ENCODE results near the gene CDHR3. TPM values are rescaled to one million over a fixed set of nuclear protein-coding genes. Genes with fewer than 3 reads are reported as not detected.

The CDHR3 gene
- total and polyA plus RNA-seq, 2 of the 8 experiments (the other 6 are each of a cell fraction or from before 2014, with no cell fraction given), result 6.4 to 6.8 TPM

GRCh38 chr7:105962353-105962752 lies 711 bp upstream of the CDHR3 start:
- Histone ChIP-seq H4K5ac (ENCODE audit: insufficient read length, low read depth, low read length) (no peak overlapping the region), H3K56ac (replicated peaks; ENCODE audit: insufficient read length, low read depth, low read length) (no peak overlapping the region), H4K8ac (ENCODE audit: extremely low read depth, insufficient read depth, low read length) (no peak overlapping the region), H3K4ac (replicated peaks; ENCODE audit: insufficient read length, low read depth, low read length) (no peak overlapping the region), H2BK20ac (ENCODE audit: low read length) (peak overlapping the region; percentile 55; the same call in 1 of the 2 replicates), H3K4me2 (ENCODE audit: insufficient read depth in 1 of 2, low read depth in 2 of 2, low read length in 2 of 2) (no peak overlapping the region), H3K18ac (ENCODE audit: extremely low read depth, low read length) (0 out of 2 replicates have a peak overlapping the region, but pooled peaks have one; percentile 24), H2BK5ac (ENCODE audit: low read depth, low read length) (0 out of 2 replicates have a peak overlapping the region, but pooled peaks have one; percentile 38), H3K9ac (replicated peaks in 1 of 4; ENCODE audit: extremely low read depth in 1 of 4, low read depth in 3 of 4, low read length in 3 of 4) (no peak overlapping the region), H3K9me3 (ENCODE audit: insufficient read depth in 2 of 2, low read depth in 1 of 2, low read length in 1 of 2) (no peaks in the 10 kb centered on the region), H2BK15ac (ENCODE audit: low read length) (peak overlapping the region; percentile 62; the same call in 1 of the 2 replicates), H3K36me3 (ENCODE audit: control insufficient read depth in 2 of 4, insufficient read depth in 4 of 4, low read length in 3 of 4) (no peaks in the 10 kb centered on the region), H4K91ac (replicated peaks; ENCODE audit: insufficient read length, low read length) (peak overlapping the region; percentile 22), H3K27ac (ENCODE audit: low read depth, low read length) (no peak overlapping the region), H3K23me2 (ENCODE audit: low read depth, low read length) (no peaks in the 10 kb centered on the region), H3K4me3 (ENCODE audit: extremely low read depth in 1 of 4, insufficient read depth in 2 of 4, low read depth in 3 of 4, low read length in 4 of 4) (no peak overlapping the region), H3K14ac (ENCODE audit: insufficient read length) (no peak overlapping the region), H3K27me3 (replicated peaks in 1 of 4; ENCODE audit: control insufficient read depth in 3 of 4, extremely low read depth in 1 of 4, insufficient read depth in 3 of 4, low read length in 3 of 4) (no peaks in the 10 kb centered on the region), H2AK5ac (ENCODE audit: low read depth, low read length) (peak overlapping the region; percentile 53), H3K23ac (ENCODE audit: insufficient read length) (no peak overlapping the region), H2BK12ac (ENCODE audit: low read depth, low read length) (peak overlapping the region; percentile 82; the same call in 1 of the 2 replicates), H3K4me1 (replicated peaks in 1 of 4; ENCODE audit: control insufficient read depth in 3 of 4, insufficient read depth in 4 of 4, low read length in 3 of 4) (peaks cover 5 to 12% (median 8%) of the 10 kb centered on the region in 4 experiments; a peak in 4 of 7 replicates), H2AFZ (ENCODE audit: low read length) (no peak overlapping the region), H3K79me1 (ENCODE audit: low read depth, low read length) (no peaks in the 10 kb centered on the region), H3K79me2 (ENCODE audit: control insufficient read depth in 1 of 2, insufficient read depth in 2 of 2, low read length in 2 of 2) (no peaks in the 10 kb centered on the region), H2BK120ac (replicated peaks; ENCODE audit: low read depth, low read length) (peak overlapping the region; percentile 3), H4K20me1 (replicated peaks in 1 of 2; ENCODE audit: control insufficient read depth in 1 of 2, insufficient read depth in 2 of 2, low read length in 2 of 2) (no peaks in the 10 kb centered on the region)
- FAIRE-seq (no peak), DNase-seq (ENCODE audit: low read depth in 1 of 2, low spot score in 2 of 2) (no peak)
- TF ChIP-seq RBBP5 (IDR thresholded peaks at IDR 0.05; ENCODE audit: borderline replicate concordance, low read depth, low read length) (no peak), NRF1 (IDR thresholded peaks at IDR 0.05; ENCODE audit: low read depth, low read length) (no peak), SIX5 (IDR thresholded peaks at IDR 0.05; ENCODE audit: low read depth, low read length) (no peak), KDM1A (IDR thresholded peaks at IDR 0.05; ENCODE audit: borderline replicate concordance, low read length) (no peak), RXRA (IDR thresholded peaks at IDR 0.05; ENCODE audit: insufficient read depth, low read depth, low read length) (no peak), BCL11A (IDR thresholded peaks at IDR 0.05; ENCODE audit: low read depth in 2 of 2, low read length in 2 of 2) (no peak), YY1 (IDR thresholded peaks at IDR 0.05; ENCODE audit: low read depth, low read length) (no peak), EGR1 (IDR thresholded peaks at IDR 0.05; ENCODE audit: borderline replicate concordance, low read depth, low read length) (no peak), SUZ12 (IDR thresholded peaks at IDR 0.05; ENCODE audit: low read length) (no peak), KDM5A (IDR thresholded peaks at IDR 0.05; ENCODE audit: low read length) (no peak), FOSL1 (IDR thresholded peaks at IDR 0.05; ENCODE audit: insufficient read depth, low read depth, low read length) (no peak), KDM4A (IDR thresholded peaks at IDR 0.05; ENCODE audit: low read depth, low read length, severe bottlenecking) (no peak), JUND (IDR thresholded peaks at IDR 0.05; ENCODE audit: low read length) (no peak)
- 84% methylated on average over 7 of the region's 7 CpGs; no CpG with 5 or more reads in 1 of the 2 experiments for WGBS, 2 experiments (ENCODE audit: extremely low coverage in 1 of 2, insufficient coverage in 1 of 2, insufficient read length in 1 of 2, insufficient replicate concordance in 2 of 2, low coverage in 1 of 2, low lambda C conversion rate in 2 of 2, missing lambda C conversion rate in 1 of 2)
- CTCF ChIA-PET (ENCODE audit: partially characterized antibody), result interaction anchor here (0.6 to 2.0 kb wide), 6 partner anchors 19 to 782 kb away, joined by 3 to 8 read pairs (median 5); no protein-coding TSS in a partner anchor
- POLR2A ChIA-PET (ENCODE audit: partially characterized antibody), result no interaction called here
